GM19438 (cell line): ENCODE results near the gene HDX.
"Not testable (repeated sequence)": the region's sequence is repeated elsewhere in the genome, so short reads cannot be mapped to it uniquely, and the experiment has no call there.

Experiments used
- ATAC-seq: cut with Tn5 transposase; IDR thresholded peaks from one replicate; pipeline ENCODE4 v1.9.1; 2021; ENCODE audit warnings: low read depth; ENCODE audit not compliant: unreplicated experiment

The HDX gene

GRCh38 chrX:84357296-84357695 is 145.0 kb downstream of the HDX start:
- ATAC-seq, result no peak

- ATAC-seq, result no peak
Measured at GRCh38 chrX:84340968-84341367, 161.3 kb downstream of the HDX start.

GRCh38 chrX:84339507-84340364 is 162.5 kb downstream of the HDX start:
- ATAC-seq, result no peak

GRCh38 chrX:84336646-84337045 is 165.6 kb downstream of the HDX start:
- no peak for ATAC-seq

GRCh38 chrX:84335121-84335520 is 167.1 kb downstream of the HDX start:
- no peak for ATAC-seq

GRCh38 chrX:84322083-84322827 is 180.0 kb downstream of the HDX start:
- ATAC-seq, result no peak

- no peak for ATAC-seq
Measured at GRCh38 chrX:84320614-84321013, 181.6 kb downstream of the HDX start.

GRCh38 chrX:84320023-84320422 is 182.2 kb downstream of the HDX start:
- no peak for ATAC-seq

- ATAC-seq, result no peak
Measured at GRCh38 chrX:84318661-84319060, 183.6 kb downstream of the HDX start.

- not testable (repeated sequence) for ATAC-seq
Measured at GRCh38 chrX:84315946-84316345, 186.3 kb downstream of the HDX start.
